GM12878 (cell line): ENCODE data around the gene NOXA1. TPM values are rescaled to one million over a fixed set of nuclear protein-coding genes. Genes with fewer than 3 reads are reported as not detected.

Experiments
- ATAC-seq: fragments of 200-7000 bp; cut with Tn5 transposase; 3 replicates; pipeline ENCODE4 v1.9.1; 2020; ENCODE audit warnings: mild to moderate bottlenecking, moderate library complexity
- BruUV-seq: library from RNA; stranded (reverse); fragments of 400-500 nt; replicated peaks from 2 replicates; lab custom pipeline; 2021; lab: Mats Ljungman, UMichigan
- CTCF ChIA-PET: fragments of 300-600 bp; sonication (Branson Sonifier 250); formaldehyde crosslinking; extraction: SDS; loops from one replicate; lab custom pipeline; 2021; ENCODE audit warnings: inconsistent platforms; lab: Yijun Ruan, JAX
- POLR2A ChIA-PET: fragments of 350-600 bp; formaldehyde crosslinking; extraction: SDS; loops from one replicate; lab custom pipeline; 2021; ENCODE audit warnings: inconsistent platforms; lab: Charles Lee
- RAD21 ChIA-PET: fragments of 300-600 bp; sonication (Branson Sonifier 250); formaldehyde crosslinking; loops from one replicate; lab custom pipeline; 2023; ENCODE audit warnings: antibody characterized with exemption; ENCODE audit not compliant: unreplicated experiment; lab: Charles Lee
- SMC1A ChIA-PET: fragments of 300-600 bp; sonication (Branson Sonifier 250); formaldehyde crosslinking; loops from one replicate; lab custom pipeline; 2023; ENCODE audit not compliant: unreplicated experiment, uncharacterized antibody; lab: Charles Lee
- DNase-seq: peaks from one replicate; pipeline ENCODE4 v3.0.0-alpha.2; 2011; ENCODE audit warnings: low read depth, low spot score
- FAIRE-seq: peaks from 3 replicates; lab custom pipeline; 2011; peaks lifted over from hg19 to GRCh38; lab: Jason Lieb, UNC
- H2AFZ ChIP-seq: 2 replicates; pipeline ENCODE4 v1.6.0; 2011; ENCODE audit warnings: low read depth, low read length, control low read depth; ENCODE audit not compliant: control insufficient read depth
- H3K27ac ChIP-seq: 2 replicates; pipeline ENCODE4 v1.5.1; 2011; ENCODE audit warnings: control low read depth; ENCODE audit not compliant: control insufficient read depth, insufficient read depth
- H3K27me3 ChIP-seq, 2 experiments: replicated peaks in 1 of 2; 2 replicates each; pipeline versions ENCODE4 v1.6.0 to v1.6.1; 2011; ENCODE audit warnings: low read length in 1 of 2; ENCODE audit not compliant: control insufficient read depth in 2 of 2, insufficient read depth in 2 of 2
- H3K36me3 ChIP-seq, 2 experiments: 2 replicates each; pipeline ENCODE4 v1.5.1; 2011; ENCODE audit warnings: low read length in 1 of 2; ENCODE audit not compliant: control insufficient read depth in 2 of 2, insufficient read depth in 2 of 2
- H3K4me1 ChIP-seq: 2 replicates; pipeline ENCODE4 v1.6.1; 2011; ENCODE audit warnings: mild to moderate bottlenecking, low read length, moderate library complexity, mixed read lengths; ENCODE audit not compliant: control insufficient read depth, insufficient read depth
- H3K4me2 ChIP-seq: 2 replicates; pipeline ENCODE4 v1.6.0; 2011; ENCODE audit warnings: control low read depth; ENCODE audit not compliant: control insufficient read depth, insufficient read depth
- H3K4me3 ChIP-seq: fragments of 200-600 bp; sonication (generic); 2 replicates; pipeline ENCODE4 v1.5.1; 2016
- H3K79me2 ChIP-seq: 2 replicates; pipeline ENCODE4 v1.6.0; 2011; ENCODE audit warnings: low read length; ENCODE audit not compliant: control insufficient read depth, insufficient read depth
- H3K9ac ChIP-seq: 2 replicates; pipeline ENCODE4 v1.8.0; 2011; ENCODE audit warnings: low read length, control low read depth, mixed read lengths; ENCODE audit not compliant: control insufficient read depth, insufficient read depth
- H3K9me3 ChIP-seq: replicated peaks from 3 replicates; pipeline ENCODE4 v1.5.1; 2011; ENCODE audit warnings: mild to moderate bottlenecking, low read length; ENCODE audit not compliant: control insufficient read depth, insufficient read depth
- H4K20me1 ChIP-seq: 2 replicates; pipeline ENCODE4 v1.6.0; 2011; ENCODE audit not compliant: control insufficient read depth, insufficient read depth
- CHD2 ChIP-seq: IDR thresholded peaks from 2 replicates; pipeline ENCODE4 v1.6.1; 2011; ENCODE audit warnings: low read depth, low read length, improper control_type of control experiment, borderline replicate concordance
- ETV6 ChIP-seq, 2 experiments: fragments of 450-650 bp in 1 of 2; IDR thresholded peaks in 1 of 2; conservative IDR thresholded peaks in 1 of 2; 2 replicates each; pipeline ENCODE4 v1.6.1; 2014; ENCODE audit warnings: antibody characterized with exemption in 1 of 2, borderline replicate concordance in 1 of 2, low read depth in 1 of 2, mild to moderate bottlenecking in 1 of 2, moderate library complexity in 1 of 2
- GABPA ChIP-seq: IDR thresholded peaks from 2 replicates; pipeline ENCODE4 v1.6.1; 2014; ENCODE audit warnings: antibody characterized with exemption, low read depth, mild to moderate bottlenecking, inconsistent platforms
- HDAC6 ChIP-seq: fragments of 200-600 bp; sonication (generic); IDR thresholded peaks from one replicate; pipeline ENCODE4 v1.8.0; 2017; ENCODE audit warnings: antibody characterized with exemption; ENCODE audit not compliant: unreplicated experiment
- KLF5 ChIP-seq: fragments of 450-650 bp; IDR thresholded peaks from 2 replicates; pipeline ENCODE4 v1.6.1; 2014; ENCODE audit warnings: mild to moderate bottlenecking; ENCODE audit not compliant: partially characterized antibody
- TAF1 ChIP-seq: IDR thresholded peaks from 2 replicates; pipeline ENCODE4 v1.6.1; 2011; ENCODE audit warnings: mild to moderate bottlenecking, low read depth, low read length, borderline replicate concordance
- ZNF207 ChIP-seq: fragments of 450-650 bp; IDR thresholded peaks from 2 replicates; pipeline ENCODE4 v1.6.1; 2014; ENCODE audit warnings: antibody characterized with exemption, mild to moderate bottlenecking, borderline replicate concordance
- WGBS: methylation state at CpG from one replicate; pipeline ENCODE4 v1.1.6; 2016; ENCODE audit warnings: low lambda C conversion rate; ENCODE audit not compliant: insufficient replicate concordance, insufficient coverage; ENCODE audit errors: missing lambda C conversion rate; 5-methylcytosine and 5-hydroxymethylcytosine counted together
- in situ Hi-C: fragments of 300-500 bp; cut with MboI; formaldehyde crosslinking; loops from 9 replicates; pipeline ENCODE4 v1.14.3; 2018; ENCODE audit warnings: mixed read lengths
- intact Hi-C: fragments of 100-400 bp; cut with micrococcal nuclease; formaldehyde crosslinking; loops from one replicate; pipeline ENCODE4 v1.14.2; 2022; ENCODE audit not compliant: unreplicated experiment
- polyA plus RNA-seq, 11 experiments: library from polyadenylated mRNA; depleted of rRNA in 4 of 11; unstranded in 6 of 11; stranded (reverse) in 5 of 11; fragments of >200 nt; fragmentation: Nextera tagmentation in 4 of 11; fragmentation: Illumina TruSeq in 1 of 11; extraction: Ambion mirVana in 4 of 11; extraction: Trizol in 1 of 11; gene quantifications; 1 replicate in 1 of 11; 2 replicates in 10 of 11; pipeline versions ENCODE4 v1.2.1 to v1.2.3, GENCODE V29; 2011 to 2016; ENCODE audit warnings: inconsistent platforms in 2 of 11, missing spikeins in 2 of 11, low read depth in 1 of 11
- total RNA-seq, 4 experiments: library from RNA; depleted of rRNA in 3 of 4; stranded (reverse); fragments of >200 nt in 3 of 4; fragmentation: Illumina TruSeq in 1 of 4; extraction: Trizol in 1 of 4; gene quantifications; 2 replicates each; pipeline versions ENCODE4 v1.2.1 to v1.2.3, GENCODE V29; 2013 to 2021
- TF ChIP-seq, protein P1 (sequence below): fragments of 450-650 bp; IDR thresholded peaks from 2 replicates; pipeline ENCODE4 v1.6.1; 2016; ENCODE audit warnings: mild to moderate bottlenecking, moderate library complexity, borderline replicate concordance
- TF ChIP-seq, protein P2 (sequence below): IDR thresholded peaks from 2 replicates; pipeline ENCODE4 v1.6.1; 2012; ENCODE audit warnings: mild to moderate bottlenecking, low read depth, low read length
- TF ChIP-seq, protein P3 (sequence below): IDR thresholded peaks from 2 replicates; pipeline ENCODE4 v1.6.1; 2011; ENCODE audit warnings: borderline replicate concordance, low read depth, mild to moderate bottlenecking, moderate library complexity, low read length; ENCODE audit not compliant: insufficient read depth, poor library complexity, severe bottlenecking

Gene NOXA1
- total and polyA plus RNA-seq, 10 of the 15 experiments (the other 5 are each of a cell fraction or from before 2014, with no cell fraction given), result 0.08 to 0.20 TPM; not detected in 8

DNA sequence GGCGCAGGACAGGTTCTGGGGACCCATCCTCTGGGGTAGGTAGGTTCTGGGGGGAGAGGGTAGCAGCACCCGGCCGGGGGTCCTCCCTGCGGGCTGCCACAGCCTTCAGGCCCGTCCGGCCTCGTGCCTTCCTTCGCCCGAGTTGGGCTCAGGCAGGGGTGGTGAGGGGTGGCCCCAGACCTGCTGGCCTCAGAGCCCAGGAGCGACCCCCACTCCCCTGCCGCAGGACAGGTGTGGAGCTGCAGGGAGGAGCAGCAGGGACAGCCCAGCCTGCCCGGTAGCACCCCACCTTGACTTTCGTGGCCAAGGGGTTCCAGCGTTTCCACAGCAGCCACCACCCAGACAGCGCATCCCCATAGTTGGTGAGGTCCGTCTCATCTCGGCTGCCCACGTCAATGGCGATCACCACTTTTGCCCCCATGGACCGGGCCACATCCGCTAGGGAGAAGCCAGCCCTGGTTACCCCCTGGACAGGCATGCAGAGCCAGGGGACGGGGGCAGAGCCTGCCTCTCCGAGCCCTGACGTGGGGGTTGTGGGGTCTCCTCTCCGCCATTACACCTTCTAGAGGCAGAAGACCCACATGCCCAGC is 39.3 kb downstream of the NOXA1 start (continued):
- TF ChIP-seq, protein P1, sequence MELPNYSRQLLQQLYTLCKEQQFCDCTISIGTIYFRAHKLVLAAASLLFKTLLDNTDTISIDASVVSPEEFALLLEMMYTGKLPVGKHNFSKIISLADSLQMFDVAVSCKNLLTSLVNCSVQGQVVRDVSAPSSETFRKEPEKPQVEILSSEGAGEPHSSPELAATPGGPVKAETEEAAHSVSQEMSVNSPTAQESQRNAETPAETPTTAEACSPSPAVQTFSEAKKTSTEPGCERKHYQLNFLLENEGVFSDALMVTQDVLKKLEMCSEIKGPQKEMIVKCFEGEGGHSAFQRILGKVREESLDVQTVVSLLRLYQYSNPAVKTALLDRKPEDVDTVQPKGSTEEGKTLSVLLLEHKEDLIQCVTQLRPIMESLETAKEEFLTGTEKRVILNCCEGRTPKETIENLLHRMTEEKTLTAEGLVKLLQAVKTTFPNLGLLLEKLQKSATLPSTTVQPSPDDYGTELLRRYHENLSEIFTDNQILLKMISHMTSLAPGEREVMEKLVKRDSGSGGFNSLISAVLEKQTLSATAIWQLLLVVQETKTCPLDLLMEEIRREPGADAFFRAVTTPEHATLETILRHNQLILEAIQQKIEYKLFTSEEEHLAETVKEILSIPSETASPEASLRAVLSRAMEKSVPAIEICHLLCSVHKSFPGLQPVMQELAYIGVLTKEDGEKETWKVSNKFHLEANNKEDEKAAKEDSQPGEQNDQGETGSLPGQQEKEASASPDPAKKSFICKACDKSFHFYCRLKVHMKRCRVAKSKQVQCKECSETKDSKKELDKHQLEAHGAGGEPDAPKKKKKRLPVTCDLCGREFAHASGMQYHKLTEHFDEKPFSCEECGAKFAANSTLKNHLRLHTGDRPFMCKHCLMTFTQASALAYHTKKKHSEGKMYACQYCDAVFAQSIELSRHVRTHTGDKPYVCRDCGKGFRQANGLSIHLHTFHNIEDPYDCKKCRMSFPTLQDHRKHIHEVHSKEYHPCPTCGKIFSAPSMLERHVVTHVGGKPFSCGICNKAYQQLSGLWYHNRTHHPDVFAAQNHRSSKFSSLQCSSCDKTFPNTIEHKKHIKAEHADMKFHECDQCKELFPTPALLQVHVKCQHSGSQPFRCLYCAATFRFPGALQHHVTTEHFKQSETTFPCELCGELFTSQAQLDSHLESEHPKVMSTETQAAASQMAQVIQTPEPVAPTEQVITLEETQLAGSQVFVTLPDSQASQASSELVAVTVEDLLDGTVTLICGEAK, result no peak
- TF ChIP-seq, all 136 proteins: peak for 0

DNA sequence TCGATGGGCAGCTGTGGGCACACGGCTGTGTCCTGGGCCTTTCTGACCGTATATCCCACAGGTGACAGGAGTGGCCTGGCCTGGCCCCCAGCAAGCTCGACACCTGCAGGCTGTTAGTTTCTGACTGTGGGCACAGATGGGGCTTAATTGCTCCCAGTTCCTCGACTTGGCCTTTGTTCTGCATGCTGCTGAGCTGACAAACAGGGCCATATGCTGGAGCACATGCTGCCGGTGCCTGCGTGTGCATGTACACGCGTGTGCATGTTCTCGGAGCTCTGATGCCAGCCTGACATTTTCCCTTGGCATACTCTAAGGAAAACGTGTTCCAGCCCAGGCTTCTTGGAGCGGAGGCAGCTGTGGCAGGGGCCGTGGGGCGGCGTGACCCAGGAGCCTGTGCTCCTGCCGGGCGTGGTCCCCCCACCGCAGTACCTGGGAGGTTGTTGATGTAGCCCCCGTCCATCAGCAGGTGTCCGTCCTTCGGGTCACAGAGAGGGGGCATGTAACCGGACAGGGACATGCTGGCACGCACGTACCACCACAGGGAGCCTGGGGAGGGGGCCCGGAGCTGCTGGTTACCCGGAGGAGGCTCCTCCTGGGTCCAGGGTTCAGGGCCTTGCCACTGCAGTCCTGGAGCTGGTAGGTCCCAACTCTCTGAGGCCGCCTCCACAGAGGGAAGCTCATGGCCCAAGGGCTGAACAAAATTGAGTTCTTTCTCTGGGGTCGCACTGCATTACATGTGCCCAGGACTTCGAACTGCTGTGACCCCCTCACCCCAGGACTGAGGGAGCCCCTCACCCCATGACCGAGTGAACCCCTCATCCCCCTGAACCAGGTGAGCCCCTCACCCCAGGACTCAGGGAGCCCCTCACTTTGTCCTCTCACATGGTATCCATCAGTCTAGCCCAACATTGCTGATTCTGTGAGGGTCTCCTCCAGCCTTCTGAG is 40.1 kb downstream of the NOXA1 start:
- Histone ChIP-seq H3K36me3 (no peaks in the 10 kb centered on the region), H3K27ac (no peak overlapping the region), H3K9me3 (no peaks in the 10 kb centered on the region), H3K4me1 (peaks cover 22% of the 10 kb centered on the region), H3K4me3 (no peak overlapping the region), H3K79me2 (peaks cover 5% of the 10 kb centered on the region), H2AFZ (no peak overlapping the region), H3K4me2 (no peak overlapping the region), H3K9ac (no peak overlapping the region), H3K27me3 (no peaks in the 10 kb centered on the region), H4K20me1 (no peaks in the 10 kb centered on the region)
- ChIA-PET POLR2A (no interaction called here), CTCF (no interaction called here), RAD21 (no interaction called here), SMC1A (no interaction called here)
- ATAC-seq, result no peak
- no peak for DNase-seq
- intact Hi-C loops, result loop anchor here (10.0 kb wide), 1 partner anchor 62 kb away; no protein-coding TSS in a partner anchor
- WGBS, result 73% methylated on average over 30 of the region's 30 CpGs
- BruUV-seq, result no TSS peak
- in situ Hi-C loops, result no loop called here
- FAIRE-seq, result no peak
- no peak for TF ChIP-seq ZNF207
- no peak for TF ChIP-seq HDAC6
- TF ChIP-seq, protein P2, sequence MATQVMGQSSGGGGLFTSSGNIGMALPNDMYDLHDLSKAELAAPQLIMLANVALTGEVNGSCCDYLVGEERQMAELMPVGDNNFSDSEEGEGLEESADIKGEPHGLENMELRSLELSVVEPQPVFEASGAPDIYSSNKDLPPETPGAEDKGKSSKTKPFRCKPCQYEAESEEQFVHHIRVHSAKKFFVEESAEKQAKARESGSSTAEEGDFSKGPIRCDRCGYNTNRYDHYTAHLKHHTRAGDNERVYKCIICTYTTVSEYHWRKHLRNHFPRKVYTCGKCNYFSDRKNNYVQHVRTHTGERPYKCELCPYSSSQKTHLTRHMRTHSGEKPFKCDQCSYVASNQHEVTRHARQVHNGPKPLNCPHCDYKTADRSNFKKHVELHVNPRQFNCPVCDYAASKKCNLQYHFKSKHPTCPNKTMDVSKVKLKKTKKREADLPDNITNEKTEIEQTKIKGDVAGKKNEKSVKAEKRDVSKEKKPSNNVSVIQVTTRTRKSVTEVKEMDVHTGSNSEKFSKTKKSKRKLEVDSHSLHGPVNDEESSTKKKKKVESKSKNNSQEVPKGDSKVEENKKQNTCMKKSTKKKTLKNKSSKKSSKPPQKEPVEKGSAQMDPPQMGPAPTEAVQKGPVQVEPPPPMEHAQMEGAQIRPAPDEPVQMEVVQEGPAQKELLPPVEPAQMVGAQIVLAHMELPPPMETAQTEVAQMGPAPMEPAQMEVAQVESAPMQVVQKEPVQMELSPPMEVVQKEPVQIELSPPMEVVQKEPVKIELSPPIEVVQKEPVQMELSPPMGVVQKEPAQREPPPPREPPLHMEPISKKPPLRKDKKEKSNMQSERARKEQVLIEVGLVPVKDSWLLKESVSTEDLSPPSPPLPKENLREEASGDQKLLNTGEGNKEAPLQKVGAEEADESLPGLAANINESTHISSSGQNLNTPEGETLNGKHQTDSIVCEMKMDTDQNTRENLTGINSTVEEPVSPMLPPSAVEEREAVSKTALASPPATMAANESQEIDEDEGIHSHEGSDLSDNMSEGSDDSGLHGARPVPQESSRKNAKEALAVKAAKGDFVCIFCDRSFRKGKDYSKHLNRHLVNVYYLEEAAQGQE, result no peak
- no peak for TF ChIP-seq KLF5
- TF ChIP-seq ETV6 (conservative IDR thresholded peaks at IDR 0.05 in 1 of 2, IDR thresholded peaks at IDR 0.05 in 1 of 2; ENCODE audit: borderline replicate concordance in 1 of 2, low read depth in 1 of 2), result no peak
- no peak for TF ChIP-seq TAF1
- TF ChIP-seq, protein P3, sequence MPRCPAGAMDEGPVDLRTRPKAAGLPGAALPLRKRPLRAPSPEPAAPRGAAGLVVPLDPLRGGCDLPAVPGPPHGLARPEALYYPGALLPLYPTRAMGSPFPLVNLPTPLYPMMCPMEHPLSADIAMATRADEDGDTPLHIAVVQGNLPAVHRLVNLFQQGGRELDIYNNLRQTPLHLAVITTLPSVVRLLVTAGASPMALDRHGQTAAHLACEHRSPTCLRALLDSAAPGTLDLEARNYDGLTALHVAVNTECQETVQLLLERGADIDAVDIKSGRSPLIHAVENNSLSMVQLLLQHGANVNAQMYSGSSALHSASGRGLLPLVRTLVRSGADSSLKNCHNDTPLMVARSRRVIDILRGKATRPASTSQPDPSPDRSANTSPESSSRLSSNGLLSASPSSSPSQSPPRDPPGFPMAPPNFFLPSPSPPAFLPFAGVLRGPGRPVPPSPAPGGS, result no peak
- TF ChIP-seq CHD2, result no peak
- TF ChIP-seq GABPA, result no peak
